Dendritic cell treated with granulocyte-macrophage colony-stimulating factor and Interleukin-4, amounts not matched to agents 40 ng/mL and 50 ng/mL, for 4 days (primary cell): ENCODE results near the gene GPC6.
"Not testable (repeated sequence)": the region's sequence is repeated elsewhere in the genome, so short reads cannot be mapped to it uniquely, and the experiment has no call there.

Source experiments
- H3K27ac Mint-ChIP-seq: one replicate; pipeline ENCODE4 v1.8.0; 2022; ENCODE audit warnings: mild to moderate bottlenecking, mixed read lengths
- H3K27me3 Mint-ChIP-seq: one replicate; pipeline ENCODE4 v1.8.0; 2022; ENCODE audit warnings: mild to moderate bottlenecking, mixed read lengths
- H3K36me3 Mint-ChIP-seq: one replicate; pipeline ENCODE4 v1.8.0; 2022; ENCODE audit warnings: low read depth, mixed read lengths
- H3K4me1 Mint-ChIP-seq: one replicate; pipeline ENCODE4 v1.8.0; 2022; ENCODE audit warnings: low read depth, mixed read lengths
- H3K4me3 Mint-ChIP-seq: one replicate; pipeline ENCODE4 v1.8.0; 2022; ENCODE audit warnings: mild to moderate bottlenecking, moderate library complexity, mixed read lengths
- H3K9me3 Mint-ChIP-seq: one replicate; pipeline ENCODE4 v1.8.0; 2022; ENCODE audit warnings: mixed read lengths
- intact Hi-C: fragments of 100-400 bp; cut with micrococcal nuclease; formaldehyde crosslinking; loops from one replicate; pipeline ENCODE4 v1.15.0; 2022

The GPC6 gene

GRCh38 chr13:93298713-93299112 is 72.1 kb downstream of the GPC6 start:
- no peaks in the 10 kb centered on the region for H3K27me3 Mint-ChIP-seq
- no peak overlapping the region for H3K27ac Mint-ChIP-seq
- intact Hi-C loops = no loop called here

GRCh38 chr13:93304134-93304533 is 77.5 kb downstream of the GPC6 start:
- Mint-ChIP-seq H3K4me3 (no peak overlapping the region), H3K27me3 (no peaks in the 10 kb centered on the region), H3K4me1 (no peaks in the 10 kb centered on the region), H3K27ac (no peak overlapping the region), H3K36me3 (no peaks in the 10 kb centered on the region), H3K9me3 (peaks cover 8% of the 10 kb centered on the region)
- intact Hi-C loops = no loop called here

More at GRCh38 chr13:93298713-93299112, 72.1 kb downstream of the GPC6 start:
- Mint-ChIP-seq H3K4me1 (no peaks in the 10 kb centered on the region), H3K4me3 (no peak overlapping the region), H3K9me3 (peaks cover 18% of the 10 kb centered on the region), H3K36me3 (no peaks in the 10 kb centered on the region)

GRCh38 chr13:93304868-93305613 is 78.4 kb downstream of the GPC6 start:
- H3K27ac Mint-ChIP-seq = no peak overlapping the region
- H3K27me3 Mint-ChIP-seq = no peaks in the 10 kb centered on the region
- H3K36me3 Mint-ChIP-seq = no peaks in the 10 kb centered on the region
- H3K9me3 Mint-ChIP-seq = peaks cover 8% of the 10 kb centered on the region
- no peaks in the 10 kb centered on the region for H3K4me1 Mint-ChIP-seq
- intact Hi-C loops = no loop called here
- no peak overlapping the region for H3K4me3 Mint-ChIP-seq

- no peaks in the 10 kb centered on the region for H3K36me3 Mint-ChIP-seq
- peaks cover 8% of the 10 kb centered on the region for H3K9me3 Mint-ChIP-seq
- no peak overlapping the region for H3K27ac Mint-ChIP-seq
- no peaks in the 10 kb centered on the region for H3K4me1 Mint-ChIP-seq
- intact Hi-C loops = no loop called here
- H3K4me3 Mint-ChIP-seq = no peak overlapping the region
- H3K27me3 Mint-ChIP-seq = no peaks in the 10 kb centered on the region
These were observed 79.3 kb downstream of the GPC6 start for GRCh38 chr13:93305886-93306285.

GRCh38 chr13:93307136-93307535 is 80.5 kb downstream of the GPC6 start:
- H3K4me3 Mint-ChIP-seq = no peak overlapping the region
- H3K27me3 Mint-ChIP-seq = no peaks in the 10 kb centered on the region
- intact Hi-C loops = no loop called here
- H3K36me3 Mint-ChIP-seq = no peaks in the 10 kb centered on the region
- H3K27ac Mint-ChIP-seq = no peak overlapping the region
- H3K4me1 Mint-ChIP-seq = no peaks in the 10 kb centered on the region
- peaks cover 8% of the 10 kb centered on the region for H3K9me3 Mint-ChIP-seq

- H3K36me3 Mint-ChIP-seq = no peaks in the 10 kb centered on the region
- H3K9me3 Mint-ChIP-seq = peaks cover 8% of the 10 kb centered on the region
- intact Hi-C loops = no loop called here
- no peaks in the 10 kb centered on the region for H3K4me1 Mint-ChIP-seq
- no peak overlapping the region for H3K27ac Mint-ChIP-seq
- H3K4me3 Mint-ChIP-seq = no peak overlapping the region
- no peaks in the 10 kb centered on the region for H3K27me3 Mint-ChIP-seq
These were observed 81.0 kb downstream of the GPC6 start for GRCh38 chr13:93307651-93308050.

- Mint-ChIP-seq H3K27me3 (no peaks in the 10 kb centered on the region), H3K9me3 (no peaks in the 10 kb centered on the region), H3K27ac (no peak overlapping the region), H3K4me1 (no peaks in the 10 kb centered on the region), H3K4me3 (no peak overlapping the region), H3K36me3 (no peaks in the 10 kb centered on the region)
- intact Hi-C loops = no loop called here
These were observed 83.4 kb downstream of the GPC6 start for GRCh38 chr13:93309886-93310523.

- Mint-ChIP-seq H3K9me3 (peaks cover 8% of the 10 kb centered on the region), H3K27ac (no peak overlapping the region), H3K27me3 (no peaks in the 10 kb centered on the region), H3K4me1 (no peaks in the 10 kb centered on the region), H3K36me3 (no peaks in the 10 kb centered on the region), H3K4me3 (no peak overlapping the region)
- intact Hi-C loops = no loop called here
These were observed 90.2 kb downstream of the GPC6 start for GRCh38 chr13:93316841-93317240.

GRCh38 chr13:93318534-93319254 is 92.1 kb downstream of the GPC6 start:
- Mint-ChIP-seq H3K9me3 (peaks cover 11% of the 10 kb centered on the region), H3K4me1 (no peaks in the 10 kb centered on the region), H3K27me3 (no peaks in the 10 kb centered on the region), H3K27ac (no peak overlapping the region), H3K4me3 (no peak overlapping the region), H3K36me3 (no peaks in the 10 kb centered on the region)
- intact Hi-C loops = no loop called here

GRCh38 chr13:93320942-93321341 is 94.3 kb downstream of the GPC6 start:
- no peaks in the 10 kb centered on the region for H3K4me1 Mint-ChIP-seq
- intact Hi-C loops = no loop called here
- no peak overlapping the region for H3K27ac Mint-ChIP-seq
- no peaks in the 10 kb centered on the region for H3K27me3 Mint-ChIP-seq
- peaks cover 18% of the 10 kb centered on the region for H3K9me3 Mint-ChIP-seq
- no peak overlapping the region for H3K4me3 Mint-ChIP-seq
- no peaks in the 10 kb centered on the region for H3K36me3 Mint-ChIP-seq

GRCh38 chr13:93323880-93324279 is 97.3 kb downstream of the GPC6 start:
- H3K36me3 Mint-ChIP-seq, H3K4me3 Mint-ChIP-seq, H3K27me3 Mint-ChIP-seq, H3K27ac Mint-ChIP-seq, intact Hi-C loops, H3K4me1 Mint-ChIP-seq: not testable (repeated sequence)
- H3K9me3 Mint-ChIP-seq = peaks cover 17% of the 10 kb centered on the region

GRCh38 chr13:93325303-93326233 is 99.0 kb downstream of the GPC6 start:
- no peaks in the 10 kb centered on the region for H3K4me1 Mint-ChIP-seq
- no peaks in the 10 kb centered on the region for H3K36me3 Mint-ChIP-seq
- H3K4me3 Mint-ChIP-seq = no peak overlapping the region
- H3K27ac Mint-ChIP-seq = no peak overlapping the region
- H3K9me3 Mint-ChIP-seq = peaks cover 9% of the 10 kb centered on the region
- no peaks in the 10 kb centered on the region for H3K27me3 Mint-ChIP-seq
- intact Hi-C loops = no loop called here

GRCh38 chr13:93326234-93326811 is 99.7 kb downstream of the GPC6 start:
- H3K4me3 Mint-ChIP-seq = no peak overlapping the region
- H3K27ac Mint-ChIP-seq = no peak overlapping the region
- H3K36me3 Mint-ChIP-seq = no peaks in the 10 kb centered on the region
- peaks cover 9% of the 10 kb centered on the region for H3K9me3 Mint-ChIP-seq
- intact Hi-C loops = no loop called here
- H3K4me1 Mint-ChIP-seq = no peaks in the 10 kb centered on the region
- H3K27me3 Mint-ChIP-seq = no peaks in the 10 kb centered on the region
